ENCODE results near the gene IL17RE. TPM values are rescaled to one million over a fixed set of nuclear protein-coding genes. Genes with fewer than 3 reads are reported as not detected.

The IL17RE gene
- total and polyA plus RNA-seq, 5 donors, result 1.0 to 2.2 (median 1.2) TPM

Other genes starting within 250 kb of the IL17RE start
- under 1 TPM in 3 of 4 donors, not detected in 1; 0.11 to 0.31 (median 0.15) TPM for gene CPNE9, start 199.0 kb upstream of the IL17RE start, total RNA-seq
- 0.07 TPM for gene CPNE9, start 199.0 kb upstream of the IL17RE start, polyA plus RNA-seq
- gene BRPF1, start 171.1 kb upstream of the IL17RE start, total RNA-seq, result 10 to 100 TPM in 3 of 4 donors, 1 to 10 TPM in 1; 9.2 to 12.0 (median 11.7) TPM
- gene BRPF1, start 171.1 kb upstream of the IL17RE start, polyA plus RNA-seq, result 6.4 TPM
- 10 to 100 TPM in 3 of 4 donors, 1 to 10 TPM in 1; 9.6 to 15.5 (median 15.1) TPM for gene OGG1, start 152.9 kb upstream of the IL17RE start, total RNA-seq
- 13.4 TPM for gene OGG1, start 152.9 kb upstream of the IL17RE start, polyA plus RNA-seq
- gene CAMK1, start 132.9 kb upstream of the IL17RE start, total RNA-seq, result 10 to 100 TPM; 20.1 to 24.9 (median 21.0) TPM
- 22.1 TPM for gene CAMK1, start 132.9 kb upstream of the IL17RE start, polyA plus RNA-seq
- 10 to 100 TPM; 42.0 to 51.3 (median 46.3) TPM for gene TADA3, start 110.4 kb upstream of the IL17RE start, total RNA-seq
- 38.4 TPM for gene TADA3, start 110.4 kb upstream of the IL17RE start, polyA plus RNA-seq
- 100 to 1,000 TPM in 1 of 4 donors, 10 to 100 TPM in 3; 63.8 to 104 (median 73.0) TPM for gene ARPC4, start 109.8 kb upstream of the IL17RE start, total RNA-seq
- 51.1 TPM for gene ARPC4, start 109.8 kb upstream of the IL17RE start, polyA plus RNA-seq
- gene TTLL3, start 92.6 kb upstream of the IL17RE start, total RNA-seq, result 10 to 100 TPM; 20.6 to 27.3 (median 23.8) TPM
- gene TTLL3, start 92.6 kb upstream of the IL17RE start, polyA plus RNA-seq, result 23.7 TPM
- 10 to 100 TPM; 31.2 to 37.7 (median 37.6) TPM for gene RPUSD3, start 58.8 kb upstream of the IL17RE start, total RNA-seq
- gene RPUSD3, start 58.8 kb upstream of the IL17RE start, polyA plus RNA-seq, result 43.3 TPM
- 1 to 10 TPM in 1 of 4 donors, under 1 TPM in 2, not detected in 1; 0.38 to 8.4 (median 0.40) TPM for gene CIDEC, start 22.6 kb upstream of the IL17RE start, total RNA-seq
- gene CIDEC, start 22.6 kb upstream of the IL17RE start, polyA plus RNA-seq, result 29.5 TPM
- 10 to 100 TPM; 20.3 to 22.4 (median 20.4) TPM for gene JAGN1, start 12.2 kb upstream of the IL17RE start, total RNA-seq
- 26.0 TPM for gene JAGN1, start 12.2 kb upstream of the IL17RE start, polyA plus RNA-seq
- gene IL17RC, start 14.2 kb downstream of the IL17RE start, total RNA-seq, result 10 to 100 TPM; 35.1 to 48.1 (median 41.9) TPM
- gene IL17RC, start 14.2 kb downstream of the IL17RE start, polyA plus RNA-seq, result 40.4 TPM
- 10 to 100 TPM; 59.6 to 88.4 (median 66.9) TPM for gene CRELD1, start 31.0 kb downstream of the IL17RE start, total RNA-seq
- 92.8 TPM for gene CRELD1, start 31.0 kb downstream of the IL17RE start, polyA plus RNA-seq
- gene PRRT3, start 49.6 kb downstream of the IL17RE start, total RNA-seq, result 1 to 10 TPM; 1.4 to 2.1 (median 1.7) TPM
- gene PRRT3, start 49.6 kb downstream of the IL17RE start, polyA plus RNA-seq, result 1.2 TPM
- gene EMC3, start 84.0 kb downstream of the IL17RE start, total RNA-seq, result 10 to 100 TPM; 84.3 to 89.8 (median 87.6) TPM
- gene EMC3, start 84.0 kb downstream of the IL17RE start, polyA plus RNA-seq, result 85.2 TPM
- gene FANCD2, start 123.6 kb downstream of the IL17RE start, total RNA-seq, result 1 to 10 TPM; 1.1 to 2.6 (median 1.6) TPM
- 1.0 TPM for gene FANCD2, start 123.6 kb downstream of the IL17RE start, polyA plus RNA-seq
- not detected for gene FANCD2OS, start 205.4 kb downstream of the IL17RE start, total RNA-seq
- not detected for gene FANCD2OS, start 205.4 kb downstream of the IL17RE start, polyA plus RNA-seq
- 100 to 1,000 TPM in 2 of 4 donors, 10 to 100 TPM in 2; 93.3 to 106 (median 100) TPM for gene BRK1, start 212.8 kb downstream of the IL17RE start, total RNA-seq
- 127 TPM for gene BRK1, start 212.8 kb downstream of the IL17RE start, polyA plus RNA-seq
- 10 to 100 TPM; 17.4 to 18.2 (median 17.6) TPM for gene VHL, start 238.9 kb downstream of the IL17RE start, total RNA-seq
- gene VHL, start 238.9 kb downstream of the IL17RE start, polyA plus RNA-seq, result 19.1 TPM